ENCODE measurements around the gene MON2.
"Not testable (repeated sequence)": the region's sequence is repeated elsewhere in the genome, so short reads cannot be mapped to it uniquely, and the experiment has no call there.

Gene MON2

DNA sequence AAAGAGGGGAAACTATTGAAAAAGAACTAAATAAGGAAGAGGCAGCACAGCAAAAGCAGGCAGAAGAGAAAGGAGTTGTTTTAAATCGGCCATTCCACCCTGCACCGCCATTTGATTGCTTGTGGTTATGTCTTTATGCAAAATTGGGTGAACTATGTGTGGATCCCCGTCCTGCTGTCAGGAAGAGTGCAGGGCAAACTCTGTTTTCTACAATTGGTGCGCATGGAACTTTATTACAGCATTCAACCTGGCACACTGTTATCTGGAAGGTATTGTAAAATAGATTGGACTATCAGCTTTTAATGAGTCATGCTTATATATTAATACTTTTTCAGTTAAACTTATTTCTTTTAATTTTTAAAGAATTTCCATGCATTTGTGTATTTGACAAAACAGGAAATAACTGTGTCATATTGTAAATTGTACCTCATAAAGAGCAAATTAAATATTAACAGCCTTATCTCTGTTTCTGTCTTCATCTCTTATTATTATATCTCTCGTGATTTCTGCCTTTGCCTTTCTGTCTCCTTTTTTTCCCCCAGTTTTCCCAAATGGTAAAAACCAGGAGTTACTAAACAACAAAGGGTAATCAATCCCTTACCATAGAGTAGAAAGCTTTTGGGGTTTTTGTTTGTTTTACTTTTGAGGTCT is 86.4 kb downstream of the MON2 start:
- no peak for DNase-seq

DNA sequence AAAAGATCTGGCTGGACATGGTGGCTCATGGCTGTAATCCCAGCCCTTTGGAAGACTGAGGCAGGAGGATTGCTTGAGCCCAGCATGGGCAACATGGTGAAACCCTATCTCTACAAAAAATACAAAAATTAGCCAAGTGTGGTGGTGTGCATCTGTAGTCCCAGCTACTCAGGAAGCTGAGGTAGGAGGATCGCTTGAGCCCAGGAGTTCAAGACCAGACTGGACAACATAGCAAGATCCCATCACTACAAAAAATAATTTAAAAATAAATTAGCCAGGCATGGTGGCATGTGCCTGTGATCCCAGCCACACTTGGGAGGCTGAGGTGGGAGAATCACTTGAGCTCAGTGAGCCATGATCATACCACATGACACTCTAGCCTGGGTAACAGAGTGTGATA is 92.7 kb downstream of the MON2 start:
- DNase-seq: not testable (repeated sequence)

DNA sequence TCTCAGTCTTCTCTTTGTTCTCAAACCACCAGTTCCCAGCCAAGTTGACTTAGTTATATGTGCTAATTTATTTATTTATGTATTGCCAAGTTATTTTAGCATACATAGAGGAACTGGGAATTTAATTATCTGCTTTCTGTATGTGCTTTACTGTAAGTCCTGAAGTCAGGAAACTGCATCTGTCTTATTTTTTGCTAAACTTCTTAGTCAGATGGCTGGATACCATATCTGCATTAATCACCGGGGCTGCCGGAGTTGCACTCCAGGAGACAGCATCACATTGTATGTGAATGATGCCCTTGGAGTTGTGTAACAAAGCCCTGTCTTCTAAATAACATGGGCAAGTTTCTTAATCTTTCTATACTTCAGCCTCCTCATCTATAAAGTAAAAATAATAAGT is 96.2 kb downstream of the MON2 start:
- no peak for DNase-seq

DNA sequence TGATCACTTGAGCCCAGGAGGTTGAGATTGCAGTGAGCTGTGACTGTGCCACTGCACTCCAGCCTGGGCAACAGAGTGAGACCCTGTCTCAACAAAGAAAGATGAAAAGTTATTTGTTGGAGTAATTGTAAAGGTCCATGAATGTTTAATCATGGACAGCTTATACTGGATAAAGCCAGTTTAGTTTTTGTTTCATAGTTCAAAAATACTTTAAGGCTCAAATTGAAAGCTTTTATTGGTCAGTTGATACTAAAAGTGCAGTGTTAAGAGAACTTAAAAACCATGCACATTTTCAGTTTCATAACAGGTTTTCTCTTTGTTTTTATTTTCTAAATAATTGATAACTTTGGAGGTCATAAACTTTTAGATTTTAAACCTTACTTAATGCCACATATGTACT is 108.4 kb downstream of the MON2 start:
- no peak for DNase-seq

DNA sequence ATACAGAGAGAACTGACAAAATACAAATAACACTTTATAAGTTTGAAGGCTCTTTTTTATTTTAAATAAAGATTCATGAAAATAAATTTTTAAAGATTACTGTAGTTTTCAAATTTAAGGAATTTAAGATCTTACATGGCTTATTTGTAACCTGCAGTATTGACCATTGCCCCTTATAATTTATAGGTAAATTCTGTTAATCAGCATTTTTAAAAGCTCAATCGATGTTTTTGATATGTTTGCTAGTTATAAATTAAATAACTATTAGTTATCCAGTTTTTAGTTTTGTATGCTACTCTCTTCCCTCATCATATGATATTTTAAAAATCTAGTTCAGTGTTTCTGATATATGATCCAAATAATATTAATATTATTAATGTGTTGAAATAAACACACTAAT is 109.9 kb downstream of the MON2 start:
- no peak for DNase-seq

DNA sequence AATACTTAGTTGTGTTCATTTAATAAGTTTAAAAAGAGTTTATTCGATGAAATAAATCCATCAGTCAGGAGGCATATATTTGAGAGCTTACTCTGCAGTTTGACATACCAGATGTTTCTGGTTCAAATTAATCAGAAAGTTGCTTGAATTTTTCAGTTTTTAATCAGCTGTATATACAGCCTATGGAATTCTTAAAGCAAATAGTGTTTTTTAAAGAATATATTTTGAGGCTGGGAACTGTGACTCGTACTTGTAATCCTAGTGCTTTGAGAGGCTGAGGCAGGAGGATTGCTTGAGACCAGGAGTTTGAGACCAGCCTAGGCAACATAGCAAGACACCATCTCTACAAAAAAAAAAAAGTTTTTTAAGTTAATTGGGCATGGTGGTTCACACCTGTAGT is 112.1 kb downstream of the MON2 start:
- no peak for DNase-seq

DNA sequence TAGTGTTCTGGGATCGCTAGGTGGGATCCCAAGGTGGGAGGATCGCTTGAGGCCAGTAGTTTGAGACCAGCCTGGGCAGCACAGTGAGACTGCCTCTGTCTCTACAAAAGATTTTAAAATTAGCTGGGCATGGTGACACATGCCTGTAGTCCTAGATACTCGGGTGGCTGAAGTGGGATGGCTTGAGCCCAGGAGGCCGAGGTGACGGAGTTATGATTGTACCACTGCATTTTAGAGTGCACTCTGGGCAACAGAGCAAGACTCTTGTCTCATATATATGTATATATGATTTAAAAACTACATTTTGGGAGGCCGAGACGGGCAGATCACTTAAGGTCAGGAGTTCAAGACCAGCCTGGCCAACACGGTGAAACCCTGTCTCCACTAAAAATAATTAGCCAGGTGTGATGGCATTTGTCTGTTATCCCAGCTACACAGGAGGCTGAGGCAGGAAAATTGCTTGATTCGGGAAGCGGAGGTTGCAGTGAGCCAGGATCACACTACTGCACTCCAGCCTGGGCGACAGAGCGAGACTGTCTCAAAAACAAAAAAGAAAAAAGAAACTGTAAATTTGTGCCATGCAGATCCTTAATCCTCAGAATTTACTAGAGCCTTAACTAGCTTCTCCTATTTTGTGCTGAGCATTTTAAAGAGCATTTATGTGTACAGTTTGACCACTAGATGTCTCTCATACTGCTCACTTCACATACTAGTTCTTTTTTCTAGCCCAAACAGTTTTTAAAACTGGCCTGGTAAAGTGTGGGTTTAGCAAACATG is 114.8 kb downstream of the MON2 start:
- DNase-seq: no peak

DNA sequence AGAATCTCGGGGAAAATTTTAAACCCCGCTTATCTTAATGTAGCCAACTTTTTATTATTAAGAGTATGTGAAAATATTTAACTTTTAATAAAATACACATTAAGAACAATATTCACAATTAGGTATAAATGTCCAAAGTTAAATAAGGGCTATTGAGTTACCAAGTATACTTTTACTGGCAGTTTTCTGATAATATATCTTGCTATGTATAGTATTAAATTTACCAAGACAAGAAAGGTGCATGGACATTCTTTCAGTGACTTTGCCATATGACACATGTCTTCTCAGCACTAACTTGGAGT is 115.4 kb downstream of the MON2 start:
- no peak for DNase-seq

DNA sequence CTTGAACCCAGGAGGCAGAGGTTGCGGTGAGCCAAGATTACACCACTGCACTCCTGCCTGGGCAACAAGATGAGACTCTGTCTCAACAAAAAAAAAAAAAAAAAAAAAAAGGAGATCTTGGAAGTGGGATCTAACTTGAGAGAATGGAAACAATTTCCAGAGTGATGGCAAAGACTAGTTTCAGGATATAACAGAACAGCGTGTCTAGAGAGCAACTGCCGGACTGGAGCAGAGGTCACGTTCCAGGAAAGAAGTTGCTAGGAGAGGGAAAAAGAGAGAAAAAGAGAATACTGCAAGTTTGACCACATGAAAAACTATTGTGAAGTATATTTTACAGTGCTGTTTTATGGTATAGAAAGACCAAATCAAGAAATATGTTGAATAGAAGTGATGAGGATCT is 118.0 kb downstream of the MON2 start:
- DNase-seq: no peak

DNA sequence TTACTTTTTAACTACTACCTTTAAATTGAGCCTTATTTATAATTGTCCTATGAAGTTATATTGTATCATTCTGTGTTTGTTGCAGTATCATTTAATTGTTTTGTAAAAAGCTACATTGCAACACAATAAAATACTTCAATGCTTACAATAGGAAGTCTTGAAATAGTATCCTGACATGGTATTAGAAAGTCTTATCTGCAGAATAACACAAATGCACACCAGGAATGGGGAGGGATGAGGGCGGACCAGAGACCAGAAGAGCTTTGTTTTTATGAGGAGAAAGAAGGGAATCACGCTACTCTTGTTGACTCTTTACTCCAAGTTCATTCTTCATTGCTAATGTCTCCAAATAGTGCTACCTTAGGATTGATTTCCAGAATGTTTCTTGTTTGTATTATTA is 120.2 kb downstream of the MON2 start:
- no peak for DNase-seq

DNA sequence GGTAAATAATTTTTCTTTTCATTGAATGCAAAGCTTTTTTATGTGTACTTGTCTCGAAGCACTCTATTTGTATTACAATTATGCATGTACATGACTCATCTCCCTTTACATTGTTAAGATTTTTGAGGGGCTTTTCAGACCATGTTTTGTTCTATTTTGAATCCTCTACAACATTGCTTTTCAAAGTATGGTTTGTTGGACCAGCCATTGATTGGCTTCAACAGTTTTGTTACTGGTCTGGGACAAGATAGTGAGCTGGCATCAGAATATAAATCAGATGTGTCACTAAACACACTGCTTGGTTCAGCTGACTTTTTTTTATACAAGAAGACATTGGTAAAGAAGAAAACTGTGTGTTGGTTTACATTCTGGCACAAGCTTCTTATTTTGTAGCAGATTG is 122.3 kb downstream of the MON2 start:
- no peak for DNase-seq

DNA sequence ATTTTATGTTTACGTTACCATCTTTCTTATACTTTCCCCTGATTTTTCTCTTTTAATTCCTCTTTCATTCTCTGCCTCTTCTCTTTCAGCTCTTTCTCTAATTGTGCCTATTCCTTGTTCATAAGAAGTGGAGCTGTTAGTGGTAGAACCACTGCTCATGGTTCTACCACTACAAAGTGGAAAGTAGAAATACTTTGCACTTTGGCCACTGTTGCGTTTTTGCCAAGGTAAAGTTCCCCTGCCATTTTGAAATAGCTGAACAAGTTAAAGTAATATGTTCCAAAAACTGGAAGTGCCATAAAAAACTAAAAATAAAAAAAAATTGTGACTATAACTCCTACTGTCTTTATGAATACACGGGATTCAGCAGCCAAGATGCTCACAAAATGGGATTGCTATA is 130.6 kb downstream of the MON2 start:
- no peak for DNase-seq

DNA sequence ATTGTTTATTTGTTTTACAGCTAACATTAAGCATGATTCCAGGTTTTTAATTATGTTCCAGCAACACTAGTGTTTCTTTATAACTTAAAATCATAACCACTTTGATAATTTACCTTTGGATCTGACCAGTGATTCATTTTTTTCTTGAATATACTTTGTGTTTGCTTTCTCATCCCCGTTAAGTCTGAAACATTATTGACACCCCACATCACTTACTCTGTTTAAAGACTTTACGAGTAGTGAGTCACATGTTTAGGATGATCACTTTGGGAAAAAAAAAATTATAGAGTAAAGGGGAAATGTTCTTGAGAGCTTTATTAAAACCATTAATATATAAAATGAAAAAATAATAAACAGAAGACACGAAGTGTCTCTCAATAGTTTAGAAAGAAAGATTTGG is 132.2 kb downstream of the MON2 start:
- DNase-seq: no peak

DNA sequence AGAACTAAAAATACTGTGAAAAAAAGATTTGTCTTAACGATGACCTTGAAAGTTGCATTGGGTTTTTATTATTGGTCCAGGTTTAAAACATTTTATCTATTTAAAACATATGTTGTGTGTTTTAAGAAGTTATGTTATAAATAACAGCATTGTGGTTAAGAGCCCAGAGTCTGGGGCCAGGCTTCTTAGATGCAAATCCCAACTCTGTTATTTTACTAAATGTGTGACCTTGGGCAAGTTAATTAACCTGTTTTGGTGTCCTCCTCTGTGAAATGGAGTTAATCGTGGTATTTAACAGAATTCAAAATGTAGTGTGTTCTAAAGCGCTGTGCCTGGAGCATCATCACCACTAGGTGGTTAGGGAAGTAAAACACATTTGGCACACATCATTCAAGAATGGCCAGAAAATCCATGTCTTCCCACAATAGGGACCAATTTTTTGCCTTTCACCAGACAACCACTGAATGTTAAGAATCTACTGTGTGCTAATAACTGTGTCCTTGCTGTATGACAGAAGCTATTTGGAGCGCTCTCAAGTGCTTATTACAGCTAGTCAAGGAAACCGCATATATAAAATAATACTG is 133.3 kb downstream of the MON2 start:
- no peak for DNase-seq

DNA sequence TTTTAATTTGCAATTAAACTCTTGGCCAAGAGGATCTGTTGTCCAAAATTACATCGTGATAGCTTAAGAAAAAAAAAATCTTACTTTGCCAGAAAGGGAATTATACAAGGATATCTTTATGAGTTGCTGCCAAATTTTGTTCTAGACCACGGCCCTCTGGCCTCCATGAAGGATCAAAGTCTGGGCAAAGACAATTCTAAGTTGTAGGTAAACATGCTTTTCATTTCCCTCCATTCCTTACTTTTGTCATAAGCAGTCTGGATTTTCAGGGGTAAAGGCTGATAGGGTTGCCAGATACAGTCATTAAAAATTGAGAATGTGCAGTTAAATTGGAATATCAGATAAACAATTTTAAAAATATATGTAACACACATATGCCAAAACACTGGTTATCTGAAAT is 135.1 kb downstream of the MON2 start:
- no peak for DNase-seq

DNA sequence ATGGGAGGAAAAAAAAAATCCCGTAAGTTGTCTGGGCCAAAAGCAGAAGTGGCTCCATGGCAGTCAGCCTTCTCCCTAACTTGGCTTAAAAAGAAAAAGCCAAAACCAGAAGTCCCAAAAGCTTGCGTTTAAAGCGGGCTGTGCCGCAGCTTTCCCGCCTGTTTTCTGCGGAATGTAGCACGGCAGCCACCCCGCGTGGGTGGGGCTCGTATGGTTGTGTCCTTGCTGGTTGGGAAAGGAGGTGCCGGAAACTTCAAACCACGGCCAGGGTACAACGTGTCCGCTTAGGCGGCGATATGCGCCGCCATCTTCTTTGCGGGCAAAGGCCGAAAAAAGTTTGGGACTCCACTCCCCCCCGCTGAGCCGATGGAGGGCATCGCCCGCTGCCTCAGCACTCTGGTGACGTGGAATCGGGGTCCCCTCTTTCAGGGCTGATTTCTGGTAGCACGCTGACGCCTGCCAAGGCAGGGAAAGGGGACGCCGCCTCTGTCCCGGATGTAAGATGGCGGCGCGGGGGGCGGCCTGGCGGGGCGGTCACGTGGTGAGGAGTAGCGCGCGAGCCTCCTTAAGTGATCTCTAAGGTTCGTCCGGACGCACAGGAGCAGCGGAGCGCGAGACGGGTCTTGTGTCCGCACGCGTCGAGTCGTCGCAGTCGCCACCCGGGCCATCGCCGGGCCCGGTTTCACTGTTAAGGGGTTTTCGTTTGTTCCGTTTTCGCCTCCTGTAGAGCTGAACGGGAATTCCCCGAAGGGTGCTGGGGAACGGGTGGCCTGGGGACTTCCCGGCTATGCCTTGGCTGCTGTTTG is 135.8 kb downstream of the MON2 start:
- DNase-seq: peak; percentile 50

DNA sequence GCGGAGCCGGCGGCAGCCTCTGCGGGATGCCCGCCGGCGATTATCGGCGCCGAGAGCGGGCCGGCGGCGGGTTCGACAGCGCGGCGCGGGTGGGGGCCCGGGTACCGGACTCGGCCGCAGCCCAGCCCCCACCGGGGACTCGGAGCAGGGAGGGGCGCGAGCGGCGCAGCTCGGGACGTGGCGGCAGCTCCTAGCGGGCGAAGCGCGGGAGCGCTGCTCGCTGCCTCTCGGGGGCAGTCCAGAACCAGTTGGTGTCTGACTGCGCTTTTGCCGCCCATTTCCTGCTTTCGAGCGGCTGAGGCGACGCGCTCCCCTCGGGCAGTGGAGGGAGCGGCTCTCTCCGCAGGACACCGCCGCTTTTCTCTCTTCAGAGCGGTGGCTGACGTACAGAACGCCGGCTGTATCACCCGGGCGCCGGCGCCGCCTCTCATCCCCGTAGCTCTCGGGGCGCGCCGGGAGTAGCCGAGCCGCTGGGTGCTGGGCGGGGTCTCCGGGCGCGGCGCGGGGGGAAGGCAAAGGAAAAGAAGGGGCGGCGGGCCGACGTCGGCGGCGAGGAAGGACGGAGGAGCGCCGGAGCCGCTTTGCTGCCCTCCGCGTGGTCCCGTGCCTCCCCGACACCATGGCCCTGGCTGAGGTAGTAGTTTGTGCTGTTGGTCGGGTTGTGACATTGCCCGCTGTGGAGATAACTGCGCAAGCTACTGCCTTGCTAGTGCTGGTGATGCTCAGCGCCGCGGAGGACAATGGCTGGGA is 136.6 kb downstream of the MON2 start:
- no peak for DNase-seq

DNA sequence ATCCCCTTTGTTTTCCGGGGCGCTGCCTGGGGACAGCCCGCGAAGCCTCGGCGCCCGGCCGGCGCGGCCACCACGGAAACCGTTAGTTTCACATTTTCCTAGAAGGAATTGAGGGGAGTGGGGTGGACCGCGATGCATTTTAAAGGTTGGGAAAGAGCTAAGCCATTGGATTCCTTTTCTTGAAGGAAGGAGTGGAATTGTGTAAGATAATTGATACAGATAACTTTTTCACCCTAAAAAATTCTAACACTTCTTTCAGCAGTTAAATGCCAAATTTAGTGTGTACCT is 137.1 kb downstream of the MON2 start:
- no peak for DNase-seq

DNA sequence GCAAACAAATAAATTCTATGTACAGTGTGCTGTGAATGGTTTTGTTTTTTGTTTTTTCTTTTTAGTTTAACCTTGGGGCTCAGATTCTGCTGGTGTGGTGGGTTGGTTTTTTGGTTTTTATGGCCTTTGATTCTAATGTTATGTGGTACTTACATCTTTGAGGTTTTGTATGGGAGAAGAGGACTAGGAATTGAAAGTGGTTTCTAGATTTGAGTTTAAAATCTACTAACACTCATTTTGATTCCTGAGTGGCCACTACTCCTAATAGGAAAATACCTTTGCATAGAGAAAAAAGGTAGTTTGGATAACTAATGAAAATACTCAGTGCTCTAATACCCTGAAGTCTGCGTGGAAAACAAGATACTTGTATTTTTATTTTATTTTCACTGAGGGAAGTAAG is 137.7 kb downstream of the MON2 start:
- DNase-seq: no peak

DNA sequence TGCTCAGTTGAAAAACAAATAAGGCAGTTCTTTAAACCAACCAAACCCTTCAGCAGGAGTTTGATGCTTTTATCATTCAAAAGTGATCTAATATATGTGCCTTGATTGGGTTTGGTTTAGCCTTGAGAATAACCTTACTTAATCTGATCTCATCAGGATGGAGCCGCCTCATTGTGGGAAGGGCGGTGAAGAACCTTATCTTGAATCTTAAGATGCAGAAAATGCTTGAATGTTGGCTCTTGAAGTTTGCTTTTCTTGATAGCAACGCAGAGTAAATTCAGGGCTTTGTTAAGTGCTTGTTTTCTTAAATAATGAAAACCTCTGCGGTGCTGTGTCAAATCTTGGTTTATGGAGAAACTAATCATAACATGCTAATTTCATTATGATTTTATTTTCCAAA is 138.2 kb downstream of the MON2 start:
- no peak for DNase-seq

DNA sequence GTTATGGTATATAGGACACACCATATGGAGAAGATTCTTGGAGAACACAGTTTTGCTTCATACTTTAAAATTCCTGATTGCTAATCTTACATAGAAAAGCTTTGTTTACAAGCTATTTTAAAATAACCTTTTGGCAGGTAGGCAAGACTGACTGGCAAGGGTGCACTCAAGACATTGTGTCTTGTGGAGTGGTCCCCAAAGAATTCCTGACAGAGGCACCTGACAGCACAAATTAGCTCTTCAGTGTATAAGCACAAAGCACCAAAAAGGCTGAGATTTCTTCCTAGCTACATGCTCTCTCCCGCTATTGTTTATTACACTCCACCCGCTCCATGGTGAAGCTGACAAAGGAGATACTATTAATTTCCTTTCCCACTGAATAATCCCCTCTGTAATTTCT is 139.4 kb downstream of the MON2 start:
- DNase-seq: peak; percentile 42

DNA sequence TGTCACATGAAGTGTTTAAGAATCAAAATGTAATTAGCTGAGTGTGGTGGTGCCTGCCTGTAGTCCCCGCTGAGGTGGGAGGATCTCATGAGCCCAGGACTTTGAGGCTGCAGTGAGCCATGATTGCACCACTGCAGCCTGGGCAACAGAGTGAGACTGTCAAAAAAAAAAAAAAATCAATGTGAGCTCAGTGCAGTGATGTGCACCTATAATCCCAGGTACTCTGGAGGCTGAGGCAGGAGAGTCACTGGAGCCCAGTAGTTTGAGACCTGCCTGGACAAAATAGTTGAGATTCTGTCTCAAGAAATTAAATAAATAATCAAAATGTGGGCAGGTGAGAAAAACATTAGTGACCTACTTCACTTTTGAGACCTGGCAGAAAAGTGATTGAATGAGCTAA is 140.0 kb downstream of the MON2 start:
- no peak for DNase-seq

DNA sequence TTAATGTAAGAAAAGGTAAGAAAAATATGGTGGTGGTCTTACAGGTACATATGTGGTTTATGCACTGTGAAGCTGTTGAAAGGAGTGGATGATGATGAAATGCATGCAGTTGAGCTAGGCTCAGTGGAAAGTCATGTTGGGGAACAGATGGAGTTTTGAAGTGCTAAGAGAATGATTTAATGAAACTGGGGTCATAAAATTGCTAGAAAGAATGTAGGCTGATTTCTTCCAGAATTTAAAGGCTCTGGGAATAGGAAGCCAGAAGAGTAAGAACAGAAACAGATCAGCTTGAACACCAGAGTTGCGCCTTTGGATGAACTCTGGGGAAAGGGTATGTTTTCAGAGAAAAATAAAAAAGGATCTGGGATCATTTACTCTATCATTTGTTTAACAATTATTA is 146.5 kb downstream of the MON2 start:
- DNase-seq: no peak

All from NCI-H1436 treated with DMSO at 0.1 percent for 48 hours (cell line).